Medulla oblongata (tissue), 1 donor: ENCODE data around the gene NIN.
"Not testable (repeated sequence)": the region's sequence is repeated elsewhere in the genome, so short reads cannot be mapped to it uniquely, and the experiment has no call there.

Experiments
- DNase-seq: peaks from one replicate; pipeline ENCODE4 v3.0.0-alpha.2; 2015; ENCODE audit errors: extremely low spot score

The NIN gene

DNA sequence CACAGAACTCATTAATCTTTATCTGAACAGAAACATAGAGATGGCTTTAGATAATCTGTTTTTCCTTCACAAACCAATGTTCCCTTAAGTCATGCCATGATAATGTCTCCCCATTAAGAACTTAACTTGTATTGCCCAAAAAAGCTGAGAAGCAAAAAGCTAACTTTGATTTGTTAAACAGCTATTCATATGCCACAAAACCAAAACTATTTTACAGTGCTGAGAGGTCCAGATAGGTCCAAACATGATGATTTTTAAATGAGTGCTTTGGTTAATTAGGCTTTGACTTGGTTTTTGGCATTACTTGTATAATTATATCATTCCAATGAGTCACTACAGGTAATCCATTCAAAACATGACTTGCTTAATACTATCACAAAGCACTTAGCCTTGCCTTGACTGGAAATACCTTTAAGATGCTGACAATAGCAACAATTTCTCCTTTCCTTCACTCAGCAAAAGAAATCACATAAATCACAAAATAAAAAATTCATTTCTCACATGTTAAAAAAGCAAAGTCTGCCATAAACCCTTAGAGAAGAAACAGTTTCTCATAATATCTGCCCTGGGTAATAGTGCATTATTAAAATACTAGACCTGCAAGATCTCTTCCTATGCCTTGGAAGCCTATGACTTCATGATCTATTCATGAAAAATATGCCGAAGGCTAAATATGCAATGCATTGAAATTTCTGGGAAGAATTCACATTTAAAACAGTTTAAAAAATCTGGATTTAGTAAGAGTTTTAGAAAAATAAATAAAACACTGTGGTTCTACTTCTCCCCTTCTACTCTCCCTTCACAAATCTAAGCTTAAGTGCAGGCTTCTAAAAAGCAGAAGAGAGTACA, 110.8 kb downstream of the NIN start:
- no peak for DNase-seq

DNA sequence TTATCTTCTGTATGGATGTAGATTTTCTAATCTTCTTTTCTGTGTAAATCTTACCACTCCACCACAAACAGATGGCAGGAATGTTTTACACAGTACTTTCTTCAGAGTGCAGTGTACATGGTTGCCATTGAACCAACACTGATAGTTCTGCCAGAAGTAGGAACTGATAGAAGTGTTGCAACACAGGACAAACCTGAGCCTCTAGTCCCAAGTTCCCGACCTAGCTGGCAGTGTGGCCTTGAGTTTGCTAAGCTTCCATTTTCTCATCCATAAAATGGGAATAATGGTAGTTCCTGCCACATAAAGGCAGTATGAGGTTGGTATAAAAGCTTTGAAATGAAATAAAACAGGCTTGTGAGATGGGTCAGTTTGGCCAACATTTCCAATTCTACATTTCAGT, 112.0 kb downstream of the NIN start:
- DNase-seq = no peak

DNA sequence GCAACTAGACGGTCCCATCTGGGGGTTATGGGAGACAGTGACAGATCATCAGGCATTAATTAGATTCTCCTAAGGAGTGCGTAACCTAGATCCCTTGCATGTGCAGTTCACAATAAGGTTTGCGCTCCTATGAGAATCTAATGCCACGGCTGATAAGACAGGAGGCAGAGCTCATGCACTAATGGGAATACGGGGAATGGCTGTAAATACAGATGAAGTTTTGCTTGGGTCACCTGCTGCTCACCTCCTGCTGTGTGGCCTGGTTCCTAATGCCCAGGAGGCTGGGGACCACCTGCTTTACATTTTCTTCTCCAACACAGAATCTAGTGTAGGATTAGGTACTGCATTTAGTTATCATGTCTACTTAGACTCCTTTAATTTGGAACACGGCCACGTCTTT, 113.2 kb downstream of the NIN start:
- no peak for DNase-seq

DNA sequence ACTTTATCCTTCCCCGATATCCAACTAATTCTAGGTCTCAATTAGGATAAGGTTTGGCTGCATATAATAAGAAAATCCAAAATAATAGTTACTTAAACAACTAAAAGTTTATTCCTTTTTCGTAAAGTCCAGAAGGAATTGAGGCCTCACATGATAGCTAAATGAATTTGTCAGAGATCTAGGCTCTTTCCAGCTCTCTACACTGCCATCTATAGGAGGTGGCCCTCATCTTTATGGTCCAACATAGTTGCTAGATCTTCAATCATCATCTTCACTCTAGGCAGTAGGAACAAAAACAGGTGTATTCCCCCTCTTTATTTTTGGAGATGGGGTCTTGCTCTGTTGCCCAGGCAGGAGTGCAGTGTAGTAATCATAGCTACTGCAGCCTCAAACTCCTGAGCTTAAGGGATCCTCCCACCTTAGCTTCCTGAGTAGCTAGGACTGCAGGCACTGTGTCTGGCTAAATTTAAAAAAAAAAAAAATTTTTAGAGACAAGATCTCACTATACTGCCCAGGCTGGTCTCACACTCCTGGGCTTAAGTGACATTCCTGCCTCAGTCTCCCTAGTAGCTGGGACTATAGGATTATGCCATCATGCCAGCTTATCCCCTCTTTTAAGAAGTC, 116.4 kb downstream of the NIN start:
- DNase-seq = peak; percentile 72

DNA sequence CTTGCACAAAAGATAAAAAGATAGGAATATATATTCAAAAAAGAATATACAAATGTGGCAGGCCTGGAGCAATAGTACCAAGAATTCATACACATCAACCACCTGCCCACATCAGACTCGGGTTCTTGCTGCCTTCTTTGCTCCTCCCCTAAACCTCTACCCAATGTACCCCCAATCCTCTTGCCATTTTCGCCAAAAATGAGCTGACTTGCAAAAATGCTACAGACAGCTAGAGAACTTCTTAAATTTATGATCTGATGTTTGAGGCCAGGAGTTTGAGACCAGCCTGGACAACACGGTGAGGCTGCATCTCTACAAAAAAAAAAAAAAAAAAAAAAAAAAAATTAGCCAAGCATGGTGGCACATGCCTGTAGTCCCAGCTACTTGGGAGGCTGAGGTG, 119.9 kb downstream of the NIN start:
- no peak for DNase-seq

DNA sequence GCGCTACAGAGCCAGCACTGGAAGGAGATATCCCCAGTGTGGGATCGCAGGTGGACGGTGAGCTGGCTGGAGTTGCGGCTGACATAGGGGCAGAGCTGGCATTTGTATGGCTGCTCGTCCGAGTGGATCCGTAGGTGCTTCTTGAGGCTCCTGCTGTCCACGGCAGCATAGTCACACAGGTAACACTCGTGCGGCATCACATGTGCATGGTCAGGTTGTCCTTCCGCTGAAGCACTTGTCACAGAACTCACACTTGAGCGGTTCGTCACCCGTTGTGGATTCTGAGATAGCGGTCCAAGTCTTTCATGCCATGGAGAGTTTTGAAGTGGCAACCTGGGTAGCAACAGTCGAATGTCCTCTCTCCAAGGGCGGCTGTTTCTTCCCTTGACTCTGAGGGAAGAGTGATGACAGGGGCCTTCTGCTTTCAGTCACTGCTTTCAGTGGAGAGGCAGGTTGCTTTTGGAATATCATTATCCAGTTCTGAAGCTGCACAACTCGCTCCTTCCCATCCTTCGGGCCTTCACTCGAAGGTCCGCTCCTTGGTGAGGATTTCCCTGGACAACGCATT, 125.9 kb downstream of the NIN start:
- no peak for DNase-seq

DNA sequence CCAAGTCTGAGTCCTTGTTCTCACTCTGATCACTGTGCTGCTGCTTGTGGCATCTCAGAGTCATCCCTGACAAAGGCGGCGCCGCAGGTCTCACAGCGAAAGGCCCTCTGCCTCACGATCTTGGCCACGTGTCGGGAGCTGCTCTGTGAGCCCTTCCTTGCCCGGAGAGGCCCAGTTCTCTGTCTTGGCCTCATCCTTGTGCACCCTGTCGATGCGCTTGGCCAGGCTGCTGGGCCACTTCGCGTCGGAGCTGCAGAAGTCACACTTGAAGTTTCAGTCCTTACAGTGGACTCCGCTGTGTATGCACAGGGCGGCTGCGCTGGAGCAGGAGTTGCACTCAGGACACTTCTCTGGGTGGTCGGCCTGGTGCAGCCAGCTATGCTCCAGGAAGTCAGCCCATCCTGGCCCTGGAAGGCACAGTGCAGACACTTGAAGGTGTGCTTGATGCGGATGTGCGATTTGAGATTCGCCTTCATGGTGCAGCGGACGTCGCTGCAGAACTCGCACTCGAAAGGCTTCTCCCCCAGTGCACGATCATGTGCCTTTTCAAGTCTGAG, 126.4 kb downstream of the NIN start:
- DNase-seq = no peak

DNA sequence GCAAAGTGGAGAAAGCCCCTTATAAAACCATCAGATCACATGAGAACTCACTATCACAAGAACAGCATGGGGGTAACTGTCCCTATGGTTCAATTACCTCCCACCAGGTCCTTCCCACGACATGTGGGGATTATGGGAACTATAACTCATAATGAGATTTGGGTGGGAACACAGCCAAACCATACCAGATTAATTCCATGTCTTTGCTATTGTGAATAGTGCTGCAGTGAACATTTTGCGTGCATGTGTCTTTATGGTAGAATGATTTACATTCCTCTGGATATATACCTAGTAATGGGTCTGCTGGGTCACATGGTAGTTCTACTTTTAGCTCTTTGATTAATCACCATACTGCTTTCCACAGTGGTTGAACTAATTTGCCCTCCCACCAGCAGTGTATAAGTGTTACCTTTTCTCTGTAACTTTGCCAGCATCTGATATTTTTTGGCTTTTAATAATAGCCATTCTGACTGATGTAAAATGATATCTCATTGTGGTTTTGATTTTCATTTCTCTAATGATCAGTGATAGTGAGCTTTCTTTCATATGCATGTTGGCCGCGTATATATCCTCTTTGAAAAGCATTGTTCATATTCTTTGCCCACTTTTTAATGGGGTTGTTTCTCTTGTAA, 133.2 kb downstream of the NIN start:
- no peak for DNase-seq

DNA sequence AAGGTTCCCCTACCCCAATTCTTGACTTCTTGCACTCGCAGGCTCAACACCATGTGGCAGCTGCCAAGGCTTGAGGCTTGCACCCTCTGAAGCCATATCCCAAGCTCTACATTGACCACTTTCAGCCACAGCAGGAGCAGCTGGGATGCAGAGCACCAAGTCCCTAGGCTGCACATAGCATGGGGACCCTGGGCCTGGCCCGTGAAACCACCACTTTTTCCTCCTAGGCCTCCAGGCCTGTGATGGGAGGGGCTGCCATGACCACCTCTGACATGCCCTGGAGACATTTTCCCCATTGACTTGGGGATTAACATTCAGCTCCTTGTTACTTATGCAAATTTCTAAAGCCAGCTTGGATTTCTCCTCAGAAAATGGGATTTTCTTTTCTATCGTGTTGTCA, 136.7 kb downstream of the NIN start:
- DNase-seq = not testable (repeated sequence)

DNA sequence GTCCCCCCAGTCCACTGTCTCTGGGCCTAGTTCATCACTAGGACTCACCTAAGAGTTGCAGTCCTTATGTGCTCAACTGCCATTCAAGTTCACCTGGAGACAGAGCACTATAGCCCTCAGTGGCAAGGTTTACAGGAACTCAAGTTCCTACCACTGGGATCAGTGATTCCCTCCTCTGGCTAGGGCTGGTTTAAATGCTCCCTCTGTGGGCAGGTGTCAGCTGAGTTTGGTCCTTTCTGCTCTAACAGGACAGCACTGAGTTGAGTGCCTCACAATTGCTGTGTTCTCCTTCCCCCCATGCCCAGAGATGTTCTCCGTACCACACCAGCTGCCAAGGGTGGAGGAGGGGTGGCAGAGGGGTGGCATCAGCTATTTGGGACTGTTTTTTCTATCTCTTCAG, 142.1 kb downstream of the NIN start:
- no peak for DNase-seq

DNA sequence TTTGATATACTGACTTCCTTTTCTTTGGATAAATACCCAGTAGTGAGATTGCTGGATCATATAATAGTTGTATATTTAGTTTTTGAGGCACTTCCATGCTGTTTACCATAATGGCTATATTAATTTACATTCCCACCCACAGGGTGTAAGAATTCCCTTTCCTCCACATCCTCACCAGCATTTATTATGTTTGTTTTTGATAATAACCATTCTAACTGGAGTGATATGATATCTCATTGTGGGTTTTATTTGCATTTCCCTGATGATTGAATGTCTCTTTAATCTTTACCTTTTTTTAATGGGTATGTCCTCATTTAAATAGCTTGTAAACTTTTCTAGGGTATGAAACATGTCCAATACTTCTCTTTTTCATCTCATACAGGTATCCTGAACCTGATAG, 151.3 kb downstream of the NIN start:
- DNase-seq = no peak

DNA sequence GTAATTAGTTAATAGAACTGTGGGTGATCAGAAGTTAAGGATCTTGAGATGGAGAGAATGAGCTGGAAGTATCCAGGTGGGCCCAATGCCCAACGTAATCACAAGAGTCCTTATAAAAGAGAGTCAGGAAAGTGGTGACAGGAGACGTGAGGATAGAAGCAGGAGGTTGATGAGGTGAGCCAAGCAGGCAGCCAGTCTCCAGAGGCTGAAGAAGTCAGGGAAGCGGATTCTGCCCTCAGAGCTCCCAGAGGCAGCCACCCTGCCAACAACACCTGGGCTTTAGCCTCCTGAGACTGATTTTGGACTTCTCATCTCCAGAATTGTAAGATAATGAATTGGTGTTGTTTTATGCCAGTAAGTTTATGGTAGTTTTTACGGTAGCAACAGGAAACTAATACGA, 152.8 kb downstream of the NIN start:
- no peak for DNase-seq

DNA sequence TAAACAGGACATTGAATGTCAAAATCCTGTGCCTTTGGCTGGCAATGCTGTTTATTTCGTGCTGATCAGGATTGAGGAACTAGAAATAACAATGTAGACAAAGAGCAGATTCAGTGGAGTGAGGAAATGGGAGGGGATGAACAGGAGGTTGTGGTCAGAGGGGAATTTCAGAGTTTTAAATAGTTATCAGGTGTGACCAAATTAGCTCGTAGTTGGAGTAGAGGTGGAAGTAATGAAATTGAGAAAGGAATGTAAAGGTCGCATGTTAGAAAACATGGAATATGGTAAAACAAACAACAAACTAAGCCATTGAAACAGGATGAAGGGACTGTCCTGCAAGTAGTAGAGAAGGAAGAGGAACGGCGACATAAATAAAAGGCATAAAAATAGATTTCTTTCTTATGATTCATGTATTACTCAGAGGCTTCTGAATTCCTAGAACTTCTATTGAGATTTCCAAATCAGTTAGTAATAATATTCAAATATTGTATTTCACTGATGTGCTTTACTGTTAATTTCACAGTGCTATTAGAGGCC, 153.4 kb downstream of the NIN start:
- DNase-seq = peak; percentile 40

DNA sequence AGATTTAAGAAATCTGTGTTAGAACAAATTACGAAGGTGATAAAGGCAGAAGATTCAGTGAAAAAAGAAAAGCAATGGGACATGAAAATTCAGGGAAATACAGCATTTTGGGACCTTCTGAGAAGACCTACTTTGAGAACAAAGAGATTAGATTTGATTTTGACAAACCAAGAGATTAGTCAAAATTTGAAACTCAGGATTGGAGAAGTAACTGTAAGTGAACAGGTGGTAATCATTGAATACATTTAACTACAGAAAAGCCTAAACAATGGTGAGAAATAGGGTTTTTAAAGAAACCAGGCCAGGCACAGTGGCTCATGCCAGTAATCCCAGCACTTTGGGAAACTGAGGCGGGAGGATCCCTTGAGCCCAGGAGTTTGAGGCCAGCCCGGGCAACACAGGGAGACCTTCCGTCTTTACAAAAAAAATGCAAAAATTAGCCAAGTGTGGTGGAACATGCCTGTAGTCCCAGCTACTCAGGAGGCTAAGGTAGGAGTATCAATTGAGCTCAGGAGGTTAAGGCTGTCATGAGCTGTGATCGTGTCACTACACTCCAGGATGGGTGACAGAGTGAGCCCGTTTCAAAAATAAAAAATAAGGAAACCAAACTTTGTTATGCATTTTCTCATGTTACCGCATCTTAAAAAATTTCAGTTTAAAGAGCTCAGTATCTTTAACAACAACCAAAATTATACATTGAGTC, 154.0 kb downstream of the NIN start:
- DNase-seq = no peak

DNA sequence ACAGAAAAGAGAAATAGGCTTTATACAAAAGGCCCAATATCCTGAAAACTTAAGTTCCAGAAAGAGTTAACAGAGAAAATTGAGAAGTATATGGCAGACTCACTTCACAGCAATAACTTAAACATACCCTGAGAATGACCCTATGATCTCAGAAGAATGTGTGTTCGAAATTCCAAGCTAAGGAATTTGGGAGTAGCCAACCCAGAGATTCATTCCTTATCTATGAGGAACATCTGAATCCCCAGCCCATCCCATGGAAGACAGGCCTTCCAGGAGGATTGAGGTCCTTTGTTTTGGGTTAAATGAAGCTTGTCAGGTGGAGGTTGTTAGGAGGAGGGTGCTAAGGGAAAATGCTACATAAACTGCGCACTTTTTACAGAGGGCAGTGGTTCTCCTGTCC, 155.4 kb downstream of the NIN start:
- no peak for DNase-seq

DNA sequence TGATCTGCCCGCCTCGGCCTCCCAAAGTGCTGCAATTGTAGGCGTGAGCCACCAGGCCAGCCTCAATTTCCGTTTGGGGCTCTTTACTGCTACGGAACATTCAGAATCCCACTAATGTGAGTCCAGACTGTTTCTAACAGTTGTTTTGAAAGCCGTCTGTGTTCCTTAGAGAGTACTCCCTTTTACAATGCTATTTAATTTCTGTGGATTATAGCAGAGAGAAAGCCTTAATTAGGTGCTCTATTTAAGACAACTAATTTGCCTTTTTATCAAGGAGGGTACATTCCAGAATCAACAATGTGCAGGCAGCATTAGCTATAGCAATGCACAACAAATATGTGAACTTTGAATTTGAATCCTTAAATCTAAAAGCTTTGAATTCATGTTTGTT, 160.1 kb downstream of the NIN start:
- DNase-seq = no peak

DNA sequence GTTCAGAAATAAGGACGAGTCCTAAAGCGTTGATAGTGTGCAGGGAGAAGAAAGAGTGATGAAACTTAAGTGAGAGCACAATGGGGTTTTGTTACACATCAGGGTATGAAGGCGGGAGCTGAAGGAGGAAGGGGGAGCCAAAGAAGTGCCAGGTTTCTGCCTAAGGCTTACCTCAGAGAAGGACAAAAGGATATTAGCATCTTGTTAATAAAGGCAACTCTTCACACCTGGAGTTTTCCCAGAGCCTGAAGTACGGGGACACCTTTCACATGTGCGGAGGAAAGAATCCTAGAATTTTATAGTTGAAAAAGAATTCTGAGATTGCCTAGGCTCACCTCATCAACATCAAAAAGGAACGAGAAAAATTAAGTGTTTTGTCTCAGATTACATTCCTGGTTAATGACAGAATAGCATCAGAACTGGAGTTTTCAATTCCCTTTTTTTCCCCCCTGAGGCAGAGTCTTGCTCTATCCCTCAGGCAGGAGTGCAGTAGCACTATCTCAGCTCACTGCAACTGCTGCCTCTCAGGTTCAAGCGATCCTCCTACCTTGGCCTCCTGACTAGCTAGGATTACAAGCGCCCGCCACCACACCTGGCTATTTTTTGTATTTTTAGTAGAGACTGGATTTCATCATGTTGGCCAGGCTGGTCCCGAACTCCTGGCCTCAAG, 160.6 kb downstream of the NIN start:
- no peak for DNase-seq
